ENCODE results near the gene GRID2. TPM values are rescaled to one million over a fixed set of nuclear protein-coding genes. Genes with fewer than 3 reads are reported as not detected.

GRID2 gene
- total and polyA plus RNA-seq, 12 donors, result 0.01 to 0.07 (median 0.07) TPM; not detected in 9

- Histone ChIP-seq H3K27me3 (no peaks in the 10 kb centered on the region), H3K4me3 (no peak overlapping the region), H3K27ac (no peak overlapping the region), H3K4me1 (no peaks in the 10 kb centered on the region), H3K36me3 (no peaks in the 10 kb centered on the region), H3K9me3 (peaks cover 0 to 2% (median 0%) of the 10 kb centered on the region in 11 donors)
- intact Hi-C loops (cut with DNase I), result no loop called here
- no peak for TF ChIP-seq CTCF (IDR thresholded peaks at IDR 0.05)
- 69 to 80% methylated on average over 2 of the region's 2 CpGs for WGBS, 2 donors
- DNase-seq (no peak), ATAC-seq (no peak)
Observed at GRCh38 chr4:93475730-93476129, 1172.0 kb downstream of the GRID2 start.

- no peaks in the 10 kb centered on the region for H3K4me1 ChIP-seq
- peaks cover 0 to 4% (median 0%) of the 10 kb centered on the region in 11 donors for H3K9me3 ChIP-seq
- no peak for TF ChIP-seq CTCF (IDR thresholded peaks at IDR 0.05)
- DNase-seq (no peak), ATAC-seq (no peak)
- H3K27me3 ChIP-seq, result no peaks in the 10 kb centered on the region
- intact Hi-C loops (cut with DNase I), result no loop called here
- no peak overlapping the region for H3K4me3 ChIP-seq
- no peaks in the 10 kb centered on the region for H3K36me3 ChIP-seq
- H3K27ac ChIP-seq, result no peak overlapping the region
- WGBS, 2 donors, result 91% methylated on average over 1 of the region's 1 CpG
Observed at GRCh38 chr4:93478805-93479204, 1175.0 kb downstream of the GRID2 start.

- no peaks in the 10 kb centered on the region for H3K36me3 ChIP-seq
- intact Hi-C loops (cut with DNase I), result no loop called here
- no peak overlapping the region for H3K4me3 ChIP-seq
- ATAC-seq (no peak), DNase-seq (no peak)
- H3K27me3 ChIP-seq, result no peaks in the 10 kb centered on the region
- no peaks in the 10 kb centered on the region for H3K4me1 ChIP-seq
- H3K27ac ChIP-seq, result no peak overlapping the region
- H3K9me3 ChIP-seq, result peaks cover 0 to 5% (median 0%) of the 10 kb centered on the region in 11 donors
- 85 to 89% methylated on average over 1 of the region's 1 CpG for WGBS, 2 donors
- no peak for TF ChIP-seq CTCF (IDR thresholded peaks at IDR 0.05)
Observed at GRCh38 chr4:93480452-93480851, 1176.7 kb downstream of the GRID2 start.

GRCh38 chr4:93495346-93495745 is 1191.6 kb downstream of the GRID2 start:
- intact Hi-C loops (cut with DNase I), result no loop called here
- Histone ChIP-seq H3K36me3 (no peaks in the 10 kb centered on the region), H3K4me3 (no peak overlapping the region), H3K9me3 (peaks cover 0 to 9% (median 0%) of the 10 kb centered on the region in 11 donors), H3K4me1 (no peaks in the 10 kb centered on the region), H3K27ac (no peak overlapping the region), H3K27me3 (no peaks in the 10 kb centered on the region)
- 51 to 52% methylated on average over 4 of the region's 4 CpGs for WGBS, 2 donors
- DNase-seq (no peak), ATAC-seq (no peak)
- TF ChIP-seq CTCF (IDR thresholded peaks at IDR 0.05), result no peak

Measured in heart right ventricle (tissue), 16 donors.